Activated CD4-positive, alpha-beta memory T cell treated with anti-CD3 and anti-CD28 coated beads, Interleukin-2, amount 10 ng/mL, durations not matched to agents 7 days and 5 days (primary cell): ENCODE measurements around the gene HMCES. TPM values are rescaled to one million over a fixed set of nuclear protein-coding genes. Genes with fewer than 3 reads are reported as not detected.
A peak's percentile ranks its signal among the peaks of the same experiment; 100 is the strongest.

Experiments used
- CTCF ChIA-PET: fragments of 350-600 bp; sonication (Branson Sonifier 250); formaldehyde crosslinking; loops from one replicate; lab custom pipeline; 2021; ENCODE audit warnings: antibody characterized with exemption, inconsistent platforms; lab: Charles Lee
- POLR2A ChIA-PET: fragments of 350-600 bp; sonication (Branson Sonifier 250); formaldehyde crosslinking; loops from one replicate; lab custom pipeline; 2021; ENCODE audit warnings: antibody characterized with exemption; lab: Charles Lee
- DNase-seq: peaks from one replicate; pipeline ENCODE4 v3.0.0-alpha.2; 2020
- H3K27ac Mint-ChIP-seq: one replicate; pipeline ENCODE4 v1.8.0; 2021; ENCODE audit warnings: mild to moderate bottlenecking, mixed read lengths
- H3K27me3 Mint-ChIP-seq: one replicate; pipeline ENCODE4 v1.8.0; 2021; ENCODE audit warnings: mixed read lengths
- H3K36me3 Mint-ChIP-seq: one replicate; pipeline ENCODE4 v1.8.0; 2021; ENCODE audit warnings: low read depth, mixed read lengths
- H3K4me1 Mint-ChIP-seq: one replicate; pipeline ENCODE4 v1.8.0; 2021; ENCODE audit warnings: mixed read lengths
- H3K4me3 Mint-ChIP-seq: one replicate; pipeline ENCODE4 v1.8.0; 2021; ENCODE audit warnings: mild to moderate bottlenecking, mixed read lengths
- H3K9me3 Mint-ChIP-seq: one replicate; pipeline ENCODE4 v1.8.0; 2021; ENCODE audit warnings: mixed read lengths
- total RNA-seq, 2 experiments: library from RNA; stranded (reverse); gene quantifications; one replicate each; pipeline ENCODE4 v1.2.3, GENCODE V29; 2021

Gene HMCES
- total RNA-seq, 2 experiments from 2014 or later: 45.7 to 50.1 TPM

DNA sequence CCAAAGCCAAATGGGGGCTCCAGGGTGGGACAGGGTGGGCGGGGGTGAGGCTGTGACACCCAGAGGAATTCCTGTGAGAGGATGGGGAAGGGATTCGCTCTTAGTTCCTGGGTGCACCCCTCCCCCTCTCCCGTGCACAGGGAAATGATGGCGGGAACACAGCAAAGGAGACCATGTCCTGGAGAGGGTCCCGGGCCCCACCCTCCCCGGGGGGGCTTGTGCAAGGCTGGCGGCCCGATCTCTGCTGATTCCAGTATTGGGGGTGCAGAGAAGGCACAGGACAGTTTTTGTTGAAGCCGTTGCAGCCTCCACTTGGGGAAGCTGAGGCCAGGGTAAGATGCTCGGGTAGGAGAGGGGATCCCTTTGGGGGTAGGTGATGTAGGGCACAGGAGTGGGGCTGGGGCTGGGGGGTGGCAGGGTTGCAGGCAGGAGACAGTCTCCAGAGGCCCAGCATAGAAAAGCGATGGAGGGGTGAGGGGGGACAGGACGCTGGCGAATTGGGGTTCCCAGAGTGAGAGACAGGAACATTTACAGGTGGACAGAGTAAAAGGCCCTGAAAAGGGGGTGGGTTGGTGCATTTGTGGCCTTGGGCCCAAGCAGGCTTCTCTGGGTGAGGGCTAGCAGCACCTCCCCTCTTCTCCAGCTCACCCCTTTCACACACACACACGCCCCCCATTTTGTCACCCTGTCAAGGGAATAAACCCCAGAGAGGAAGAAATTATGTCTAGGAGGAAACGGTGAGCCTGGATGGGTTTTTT, 38.5 kb downstream of the HMCES start:
- Mint-ChIP-seq H3K27ac (peak overlapping the region; percentile 21), H3K4me1 (peaks cover 29% of the 10 kb centered on the region), H3K36me3 (peaks cover 19% of the 10 kb centered on the region), H3K27me3 (no peaks in the 10 kb centered on the region), H3K9me3 (no peaks in the 10 kb centered on the region), H3K4me3 (peak overlapping the region; percentile 64)
- ChIA-PET POLR2A (interaction anchor here (0.5 to 8.4 kb wide), 44 partner anchors 10 to 1205 kb away, joined by 3 to 197 read pairs (median 8); partner anchors contain the start of genes ACAD9, CFAP92, CNBP and COPG1), CTCF (interaction anchor here (0.9 to 2.4 kb wide), 19 partner anchors 7 to 347 kb away, joined by 3 to 17 read pairs (median 6); partner anchors contain the start of genes COPG1 and HMCES)
- no peak for DNase-seq

DNA sequence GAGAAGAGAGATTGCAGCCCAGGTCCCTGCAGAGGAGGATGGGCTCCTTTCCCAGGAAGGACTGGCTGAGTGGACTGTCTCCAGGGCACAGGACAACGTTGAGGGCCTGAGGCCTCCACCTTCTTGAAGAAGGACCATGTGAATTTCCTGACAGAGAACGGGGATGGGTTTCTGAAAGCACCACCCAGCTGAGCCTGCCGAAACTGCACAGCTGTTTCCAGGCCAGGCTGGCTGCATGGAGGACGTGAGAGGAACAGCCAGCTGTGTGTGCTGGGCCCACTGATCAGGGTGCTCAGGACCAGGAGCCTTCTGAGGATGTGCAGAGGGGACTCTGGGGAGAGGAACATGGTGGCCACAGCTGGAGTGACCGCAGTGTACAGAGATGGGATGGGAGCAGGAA, 39.2 kb downstream of the HMCES start:
- ChIA-PET CTCF (interaction anchor here (0.5 to 0.9 kb wide), 2 partner anchors 10 to 105 kb away, joined by 3 read pairs; no protein-coding TSS in a partner anchor), POLR2A (interaction anchor here (1.0 to 8.4 kb wide), 5 partner anchors 9 to 292 kb away, joined by 3 to 197 read pairs (median 23); partner anchors contain the start of genes COPG1 and HMCES)
- Mint-ChIP-seq H3K4me1 (peaks cover 23% of the 10 kb centered on the region), H3K9me3 (no peaks in the 10 kb centered on the region), H3K4me3 (no peak overlapping the region), H3K27me3 (no peaks in the 10 kb centered on the region), H3K27ac (no peak overlapping the region), H3K36me3 (peaks cover 19% of the 10 kb centered on the region)
- no peak for DNase-seq

DNA sequence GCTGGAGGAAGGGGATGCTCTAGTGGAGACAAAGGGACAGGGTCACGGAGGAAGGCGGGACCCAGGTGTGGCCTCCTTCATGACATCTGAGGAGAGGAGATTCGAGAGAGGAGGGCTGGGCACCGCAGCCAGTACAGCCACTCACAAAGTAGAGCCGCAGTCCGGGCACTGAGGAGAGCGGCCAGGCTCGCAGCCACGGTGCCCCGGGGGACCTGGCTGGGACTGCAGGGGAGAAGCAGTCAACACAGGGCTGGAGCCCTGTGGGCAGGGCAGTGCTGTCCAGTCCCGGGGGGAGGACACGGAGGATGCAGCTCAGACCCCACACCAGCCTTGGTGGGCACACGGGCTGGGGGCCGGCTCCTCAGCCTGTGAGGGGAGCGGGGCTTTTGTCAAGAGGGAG, 40.3 kb downstream of the HMCES start:
- no peaks in the 10 kb centered on the region for H3K27me3 Mint-ChIP-seq
- peaks cover 14% of the 10 kb centered on the region for H3K36me3 Mint-ChIP-seq
- H3K4me3 Mint-ChIP-seq: no peak overlapping the region
- peaks cover 12% of the 10 kb centered on the region for H3K4me1 Mint-ChIP-seq
- H3K9me3 Mint-ChIP-seq: no peaks in the 10 kb centered on the region
- no peak for DNase-seq
- no peak overlapping the region for H3K27ac Mint-ChIP-seq
- POLR2A ChIA-PET: interaction anchor here (1.0 to 8.4 kb wide), 3 partner anchors 38 to 293 kb away, joined by 3 to 197 read pairs (median 4); partner anchors contain the start of gene HMCES
- CTCF ChIA-PET: no interaction called here

DNA sequence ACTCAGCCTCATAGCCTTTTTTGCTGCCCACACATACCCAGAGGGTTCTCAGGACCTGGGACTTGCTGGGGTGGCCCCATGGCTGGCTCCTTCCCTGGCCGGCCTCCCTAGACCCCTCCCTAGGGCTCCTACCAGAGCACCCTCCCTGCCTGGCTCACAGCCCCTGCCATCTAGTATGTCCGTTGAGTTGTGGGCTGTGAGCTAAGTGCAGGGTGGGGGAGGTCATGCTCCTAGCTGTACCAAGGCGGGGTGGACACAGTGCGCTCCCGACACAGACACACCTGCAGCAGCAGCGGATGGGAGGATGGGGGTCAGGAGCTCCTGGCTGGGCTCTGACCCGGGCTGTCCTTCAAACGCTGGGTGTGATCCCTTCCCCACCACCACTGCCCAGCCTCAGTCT, 41.6 kb downstream of the HMCES start:
- Mint-ChIP-seq H3K4me3 (no peak overlapping the region), H3K9me3 (no peaks in the 10 kb centered on the region), H3K4me1 (peaks cover 5% of the 10 kb centered on the region), H3K36me3 (peaks cover 3% of the 10 kb centered on the region), H3K27me3 (no peaks in the 10 kb centered on the region), H3K27ac (no peak overlapping the region)
- ChIA-PET POLR2A (no interaction called here), CTCF (no interaction called here)
- DNase-seq: no peak

DNA sequence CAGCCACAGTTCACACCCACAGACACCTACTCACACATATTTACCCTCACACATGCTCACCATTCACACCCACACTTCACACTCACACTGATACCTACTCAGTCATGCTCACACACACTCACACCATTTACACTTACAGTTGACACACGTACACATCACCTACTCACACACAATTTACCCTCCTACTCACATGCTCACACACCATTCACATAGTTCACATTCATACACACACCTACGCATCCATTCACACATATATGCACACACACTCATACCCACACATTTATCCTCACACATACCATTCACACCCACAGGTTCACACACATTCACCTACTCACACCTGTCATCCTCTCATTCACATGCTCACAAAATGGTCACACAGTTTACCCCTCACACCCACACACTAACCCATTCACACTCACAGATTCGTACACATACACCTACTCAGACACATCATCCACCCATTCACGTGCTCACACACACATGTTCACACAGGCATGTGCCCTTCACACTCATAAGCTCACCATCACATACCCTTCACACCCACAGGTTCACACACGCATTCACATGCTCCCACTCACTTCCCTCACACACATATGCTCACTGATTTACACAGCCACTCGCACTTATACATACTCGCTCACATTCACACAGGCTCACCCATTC, 42.3 kb downstream of the HMCES start:
- Mint-ChIP-seq H3K27ac (no peak overlapping the region), H3K4me1 (peaks cover 3% of the 10 kb centered on the region), H3K27me3 (no peaks in the 10 kb centered on the region), H3K4me3 (no peak overlapping the region), H3K36me3 (no peaks in the 10 kb centered on the region), H3K9me3 (no peaks in the 10 kb centered on the region)
- no peak for DNase-seq
- ChIA-PET CTCF (no interaction called here), POLR2A (no interaction called here)

DNA sequence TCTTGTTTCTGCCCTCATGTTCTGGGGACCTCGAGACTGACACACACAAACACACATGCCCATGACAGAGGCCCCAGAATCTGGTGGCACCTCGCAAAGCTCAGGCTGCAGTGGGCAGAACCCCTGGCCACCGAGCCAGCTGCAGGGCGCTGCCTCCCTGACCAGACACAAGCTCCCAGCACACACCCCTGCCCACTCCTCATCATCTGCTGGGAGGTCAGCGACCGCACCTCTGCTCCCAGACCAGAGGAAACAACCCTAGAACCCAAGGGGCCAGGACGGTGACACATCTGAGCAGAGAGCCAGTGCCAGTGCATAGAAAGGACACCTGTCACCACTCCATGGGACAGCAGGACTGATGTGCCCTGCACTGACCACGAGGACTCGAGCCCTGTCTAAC, 43.2 kb downstream of the HMCES start:
- no peak overlapping the region for H3K4me3 Mint-ChIP-seq
- no peaks in the 10 kb centered on the region for H3K36me3 Mint-ChIP-seq
- no peak for DNase-seq
- POLR2A ChIA-PET: no interaction called here
- no peaks in the 10 kb centered on the region for H3K27me3 Mint-ChIP-seq
- no peak overlapping the region for H3K27ac Mint-ChIP-seq
- no peaks in the 10 kb centered on the region for H3K9me3 Mint-ChIP-seq
- CTCF ChIA-PET: no interaction called here
- peaks cover 3% of the 10 kb centered on the region for H3K4me1 Mint-ChIP-seq

DNA sequence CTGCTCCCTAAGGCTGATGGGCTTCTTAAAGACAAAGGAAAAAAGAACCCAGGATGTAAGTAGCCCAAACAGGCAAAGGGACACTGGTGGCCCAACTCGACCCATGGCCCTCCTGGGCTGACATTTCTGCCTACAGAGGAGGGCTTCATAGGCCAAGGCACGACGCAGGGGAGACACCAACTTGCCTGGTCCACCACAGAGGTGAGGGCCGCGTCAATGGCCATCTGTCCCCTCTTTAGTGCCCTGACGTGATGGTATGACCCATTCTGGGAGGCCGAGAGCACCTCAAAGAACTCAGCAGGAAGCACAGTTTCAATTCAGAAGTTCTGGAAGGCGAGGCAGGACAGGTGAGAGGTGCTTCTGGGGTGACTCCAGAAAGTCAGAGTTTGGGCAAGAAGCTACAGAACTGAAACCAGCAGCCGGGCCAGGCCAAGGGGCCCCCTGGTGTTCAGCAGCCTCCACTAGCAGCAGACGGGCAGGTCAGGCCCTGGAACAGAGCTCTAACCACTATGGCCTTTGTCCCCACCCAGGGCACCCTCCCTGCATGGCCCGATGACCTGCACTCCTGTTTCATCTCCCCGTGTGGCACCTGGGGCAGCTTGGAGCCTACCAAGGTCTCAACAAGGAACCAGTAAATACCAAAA, 45.1 kb downstream of the HMCES start:
- no peak for DNase-seq
- POLR2A ChIA-PET: interaction anchor here (1.1 kb wide), 1 partner anchor 8 kb away, joined by 3 read pairs; a partner anchor contains a TSS
- CTCF ChIA-PET: interaction anchor here (1.6 kb wide), 1 partner anchor 353 kb away, joined by 7 read pairs; no protein-coding TSS in a partner anchor

DNA sequence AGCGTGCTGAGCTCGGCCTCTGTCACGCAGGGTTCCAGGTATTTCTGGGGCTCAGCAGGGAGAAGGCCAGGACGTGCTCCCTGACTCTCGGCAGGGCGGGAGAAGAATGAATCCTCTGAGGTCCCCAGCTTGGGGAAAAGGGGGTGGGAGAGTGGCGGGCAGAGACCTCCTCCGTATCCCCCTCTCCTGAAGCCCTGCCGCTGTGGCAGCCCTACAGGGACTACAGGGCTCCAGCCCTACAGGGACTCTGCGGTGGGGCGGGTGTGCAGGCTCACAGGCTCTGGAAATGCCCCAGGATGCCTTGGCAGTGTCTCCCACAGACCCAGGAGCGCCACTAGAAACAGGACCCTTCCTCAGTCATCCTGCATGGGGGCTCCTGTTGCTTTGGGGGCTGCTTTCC, 46.2 kb downstream of the HMCES start:
- CTCF ChIA-PET: interaction anchor here (1.0 kb wide), 1 partner anchor 8 kb away, joined by 3 read pairs; a partner anchor contains a TSS
- H3K4me1 Mint-ChIP-seq: no peaks in the 10 kb centered on the region
- H3K36me3 Mint-ChIP-seq: no peaks in the 10 kb centered on the region
- DNase-seq: no peak
- H3K27me3 Mint-ChIP-seq: no peaks in the 10 kb centered on the region
- H3K4me3 Mint-ChIP-seq: no peak overlapping the region
- H3K9me3 Mint-ChIP-seq: no peaks in the 10 kb centered on the region
- POLR2A ChIA-PET: no interaction called here
- no peak overlapping the region for H3K27ac Mint-ChIP-seq

More for the DNA sequence above, 45.1 kb downstream of the HMCES start:
- H3K27ac Mint-ChIP-seq: no peak overlapping the region
- H3K4me1 Mint-ChIP-seq: no peaks in the 10 kb centered on the region
- H3K36me3 Mint-ChIP-seq: no peaks in the 10 kb centered on the region
- H3K9me3 Mint-ChIP-seq: no peaks in the 10 kb centered on the region
- H3K27me3 Mint-ChIP-seq: no peaks in the 10 kb centered on the region
- H3K4me3 Mint-ChIP-seq: no peak overlapping the region

DNA sequence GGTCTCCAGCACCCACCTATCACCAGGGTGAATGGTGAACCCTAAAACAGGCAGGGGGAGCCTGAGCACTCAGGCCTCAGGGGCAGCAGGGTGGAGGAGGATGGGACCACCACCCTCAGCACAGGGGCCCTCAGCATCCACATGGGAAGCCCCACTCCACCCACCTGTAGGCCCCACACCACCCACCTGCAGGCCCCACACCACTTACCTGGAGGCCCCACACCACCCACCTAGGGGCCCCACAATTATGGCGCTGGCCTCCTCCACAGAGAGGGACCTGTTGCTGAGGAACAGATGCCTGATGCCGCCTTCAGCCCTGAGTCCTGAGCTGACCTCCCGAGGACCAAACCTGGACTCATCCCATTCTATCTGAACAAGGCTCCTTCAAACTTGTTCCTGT, 46.7 kb downstream of the HMCES start:
- CTCF ChIA-PET: no interaction called here
- Mint-ChIP-seq H3K36me3 (no peaks in the 10 kb centered on the region), H3K27me3 (peaks cover 2% of the 10 kb centered on the region)

DNA sequence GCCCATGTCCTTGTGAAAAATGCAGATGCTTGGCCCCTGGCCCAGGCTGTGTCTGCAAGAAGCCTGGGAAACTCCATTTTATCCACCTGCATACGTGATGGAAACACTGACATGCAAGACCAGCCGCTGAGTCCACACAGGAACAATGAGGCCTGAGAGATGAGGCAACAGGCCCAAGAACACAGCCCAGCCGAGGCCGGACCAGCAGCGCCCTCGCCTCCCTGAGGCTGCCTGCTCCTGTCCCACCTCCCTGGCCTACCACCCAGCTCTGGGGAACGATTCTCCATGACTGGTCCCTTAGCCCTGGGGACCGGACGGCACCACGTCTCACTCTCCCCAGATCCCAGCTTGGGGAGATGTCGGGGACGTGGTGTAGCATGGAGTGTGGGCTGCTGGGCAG, 47.5 kb downstream of the HMCES start:
- Mint-ChIP-seq H3K36me3 (no peaks in the 10 kb centered on the region), H3K4me3 (no peak overlapping the region), H3K9me3 (no peaks in the 10 kb centered on the region), H3K27me3 (peaks cover 2% of the 10 kb centered on the region), H3K27ac (no peak overlapping the region), H3K4me1 (no peaks in the 10 kb centered on the region)
- POLR2A ChIA-PET: interaction anchor here (2.4 kb wide), 1 partner anchor 10 kb away, joined by 23 read pairs; a partner anchor contains a TSS
- DNase-seq: no peak
- CTCF ChIA-PET: interaction anchor here (2.2 kb wide), 1 partner anchor 10 kb away, joined by 7 read pairs; a partner anchor contains a TSS

More for the DNA sequence above, 46.7 kb downstream of the HMCES start:
- Mint-ChIP-seq H3K27ac (no peak overlapping the region), H3K4me3 (no peak overlapping the region), H3K9me3 (no peaks in the 10 kb centered on the region), H3K4me1 (no peaks in the 10 kb centered on the region)
- DNase-seq: no peak
- POLR2A ChIA-PET: interaction anchor here (2.4 kb wide), 1 partner anchor 9 kb away, joined by 23 read pairs; a partner anchor contains a TSS

DNA sequence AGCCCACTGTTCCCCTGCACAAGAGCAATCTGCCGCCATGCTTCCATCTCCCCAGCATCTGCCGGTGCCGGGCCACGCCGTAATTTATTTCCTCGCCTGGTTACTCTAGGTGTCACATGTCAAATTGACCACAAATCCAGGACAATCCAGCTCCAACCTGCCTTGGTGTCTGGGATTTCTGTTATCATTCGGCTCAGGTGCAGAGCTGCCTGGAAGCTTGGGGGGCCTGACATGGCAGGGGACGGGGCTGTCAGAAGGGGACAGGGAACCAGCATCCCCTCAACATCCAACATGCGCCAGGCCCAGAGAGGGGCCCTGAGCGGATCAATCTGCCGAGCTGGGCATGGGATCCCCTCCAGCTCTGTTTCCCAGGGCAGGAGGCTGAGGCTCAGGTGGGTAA, 47.9 kb downstream of the HMCES start:
- CTCF ChIA-PET: interaction anchor here (2.2 kb wide), 1 partner anchor 11 kb away, joined by 7 read pairs; a partner anchor contains a TSS
- Mint-ChIP-seq H3K4me1 (no peaks in the 10 kb centered on the region), H3K27me3 (peaks cover 4% of the 10 kb centered on the region), H3K36me3 (no peaks in the 10 kb centered on the region), H3K4me3 (no peak overlapping the region), H3K27ac (no peak overlapping the region), H3K9me3 (no peaks in the 10 kb centered on the region)
- POLR2A ChIA-PET: interaction anchor here (2.4 kb wide), 1 partner anchor 10 kb away, joined by 23 read pairs; a partner anchor contains a TSS
- DNase-seq: no peak

DNA sequence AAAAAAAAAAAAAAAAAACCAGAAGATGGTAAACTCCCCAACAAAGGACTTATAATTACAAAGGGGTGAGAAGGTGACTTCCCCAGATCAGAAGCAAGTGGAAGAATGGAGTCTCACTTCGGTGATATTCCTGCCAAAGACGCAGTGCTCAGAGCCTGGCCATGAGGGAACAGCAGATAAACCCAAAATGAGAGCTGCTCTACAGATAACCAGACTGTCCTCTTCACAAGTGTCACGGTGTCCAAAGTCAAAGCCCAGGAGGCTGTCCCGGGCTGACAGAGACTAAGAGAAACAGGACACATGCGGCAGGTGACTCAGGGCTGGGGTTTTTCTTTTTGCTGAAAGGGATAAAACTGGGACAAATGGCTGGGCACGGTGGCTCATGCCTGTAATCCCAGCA, 48.8 kb downstream of the HMCES start:
- no peak for DNase-seq
- H3K27ac Mint-ChIP-seq: no peak overlapping the region
- POLR2A ChIA-PET: interaction anchor here (2.4 kb wide), 1 partner anchor 11 kb away, joined by 23 read pairs; a partner anchor contains a TSS
- no peaks in the 10 kb centered on the region for H3K9me3 Mint-ChIP-seq
- peaks cover 5% of the 10 kb centered on the region for H3K27me3 Mint-ChIP-seq
- CTCF ChIA-PET: interaction anchor here (0.6 to 2.2 kb wide), 3 partner anchors 9 to 287 kb away, joined by 3 to 7 read pairs (median 3); a partner anchor contains a TSS
- H3K4me1 Mint-ChIP-seq: no peaks in the 10 kb centered on the region
- H3K4me3 Mint-ChIP-seq: no peak overlapping the region
- H3K36me3 Mint-ChIP-seq: no peaks in the 10 kb centered on the region
